GM18505 (cell line): ENCODE results near the gene NEK4.

Experiments used
- ATAC-seq: cut with Tn5 transposase; IDR thresholded peaks from one replicate; pipeline ENCODE4 v1.9.1; 2021; ENCODE audit not compliant: unreplicated experiment
- POLR2A ChIP-seq: IDR thresholded peaks from 4 replicates; pipeline ENCODE4 v1.6.1; 2011; ENCODE audit warnings: borderline replicate concordance; ENCODE audit not compliant: insufficient read depth, insufficient read length; ENCODE audit errors: extremely low read depth

Gene NEK4

GRCh38 chr3:52800079-52800478, 29.3 kb upstream of the NEK4 start:
- TF ChIP-seq POLR2A: no peak
- ATAC-seq: no peak

- TF ChIP-seq POLR2A: no peak
- no peak for ATAC-seq
Measured at GRCh38 chr3:52798978-52799476, 28.3 kb upstream of the NEK4 start.

DNA sequence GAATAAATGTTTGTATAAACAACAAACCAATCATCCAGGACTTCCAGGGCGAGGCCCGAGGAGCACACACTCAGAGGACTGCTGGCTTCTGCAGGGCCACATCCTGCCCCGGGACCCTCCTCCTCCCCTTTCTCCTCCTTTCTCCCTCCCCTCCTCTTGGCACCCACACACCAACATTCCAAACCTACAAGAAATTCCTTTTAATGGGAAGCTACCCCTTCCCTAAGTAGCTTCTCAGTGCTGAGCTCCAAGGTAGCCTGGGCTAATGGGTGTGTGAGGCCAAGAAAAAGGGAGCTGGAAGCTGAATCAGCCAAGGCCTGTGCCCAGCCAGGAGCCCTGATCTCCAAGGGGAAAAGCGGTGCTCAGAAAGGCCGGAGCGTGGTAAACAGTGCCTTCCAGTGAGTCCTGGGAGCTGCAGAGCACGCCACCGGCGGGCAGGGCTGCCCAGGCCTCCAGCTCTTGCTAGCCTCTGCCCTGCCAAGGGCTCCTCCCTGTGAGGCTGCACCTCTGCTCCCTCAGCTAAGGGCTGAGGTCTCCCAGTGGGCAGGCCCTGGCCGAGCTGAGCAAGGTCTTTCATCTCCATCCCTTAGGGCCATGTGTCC, 27.7 kb upstream of the NEK4 start:
- ATAC-seq: no peak
- TF ChIP-seq POLR2A: no peak

- TF ChIP-seq POLR2A: no peak
- no peak for ATAC-seq
Measured at GRCh38 chr3:52796411-52796810, 25.7 kb upstream of the NEK4 start.

- TF ChIP-seq POLR2A: no peak
- ATAC-seq: no peak
Measured at GRCh38 chr3:52795298-52795900, 24.7 kb upstream of the NEK4 start.

GRCh38 chr3:52794612-52795099, 23.9 kb upstream of the NEK4 start, which contains the start of gene ITIH3:
Gene ITIH3 (plus strand): TSS chr3:52794796. CDS start chr3:52794804, 8 bp downstream.
- ATAC-seq: no peak
- no peak for TF ChIP-seq POLR2A

DNA sequence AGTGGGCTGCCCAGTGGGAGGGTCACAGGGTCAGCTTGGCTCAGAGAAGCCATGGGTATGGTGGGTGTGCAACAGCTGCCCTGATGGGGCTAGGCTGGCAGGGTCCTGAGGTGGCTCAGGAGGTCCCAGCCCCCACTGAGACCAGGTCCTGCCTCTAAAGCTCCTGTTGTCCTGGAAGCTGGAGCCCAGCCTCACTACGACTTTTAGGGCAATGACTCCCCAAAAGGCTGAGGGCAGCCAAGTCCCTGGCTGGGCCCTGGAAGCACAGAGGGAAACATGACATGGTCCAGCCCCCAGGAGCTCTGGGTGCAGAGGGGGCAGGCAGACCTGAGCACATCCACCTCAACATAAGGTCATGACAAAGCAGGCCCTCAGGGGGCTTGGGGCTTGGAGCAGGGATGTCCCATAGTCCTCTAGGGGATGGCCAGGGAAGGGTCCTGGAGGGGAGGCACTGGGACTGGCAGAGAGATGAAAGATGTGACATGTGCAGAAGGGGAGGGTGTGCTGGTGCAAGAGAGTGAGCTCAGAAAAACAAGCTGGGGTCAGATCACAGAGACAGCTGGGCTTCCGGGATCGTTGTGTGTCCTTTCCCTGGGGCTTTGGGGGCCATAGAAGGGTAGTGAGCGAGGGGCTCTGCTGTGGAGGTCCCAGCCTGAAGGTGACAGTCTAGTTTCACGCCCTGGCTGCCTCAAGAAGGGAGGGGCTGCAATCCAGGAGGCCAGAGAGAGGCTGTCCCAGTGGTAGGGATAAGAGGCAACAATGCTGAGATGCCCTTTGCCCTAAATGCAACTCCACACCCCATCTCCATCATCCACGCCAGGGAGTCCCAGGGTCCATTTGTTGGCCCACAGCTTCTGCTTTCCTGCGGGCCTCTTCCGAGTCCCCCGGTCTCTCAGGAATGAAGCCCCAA, 23.2 kb upstream of the NEK4 start:
- TF ChIP-seq POLR2A: no peak
- ATAC-seq: no peak

DNA sequence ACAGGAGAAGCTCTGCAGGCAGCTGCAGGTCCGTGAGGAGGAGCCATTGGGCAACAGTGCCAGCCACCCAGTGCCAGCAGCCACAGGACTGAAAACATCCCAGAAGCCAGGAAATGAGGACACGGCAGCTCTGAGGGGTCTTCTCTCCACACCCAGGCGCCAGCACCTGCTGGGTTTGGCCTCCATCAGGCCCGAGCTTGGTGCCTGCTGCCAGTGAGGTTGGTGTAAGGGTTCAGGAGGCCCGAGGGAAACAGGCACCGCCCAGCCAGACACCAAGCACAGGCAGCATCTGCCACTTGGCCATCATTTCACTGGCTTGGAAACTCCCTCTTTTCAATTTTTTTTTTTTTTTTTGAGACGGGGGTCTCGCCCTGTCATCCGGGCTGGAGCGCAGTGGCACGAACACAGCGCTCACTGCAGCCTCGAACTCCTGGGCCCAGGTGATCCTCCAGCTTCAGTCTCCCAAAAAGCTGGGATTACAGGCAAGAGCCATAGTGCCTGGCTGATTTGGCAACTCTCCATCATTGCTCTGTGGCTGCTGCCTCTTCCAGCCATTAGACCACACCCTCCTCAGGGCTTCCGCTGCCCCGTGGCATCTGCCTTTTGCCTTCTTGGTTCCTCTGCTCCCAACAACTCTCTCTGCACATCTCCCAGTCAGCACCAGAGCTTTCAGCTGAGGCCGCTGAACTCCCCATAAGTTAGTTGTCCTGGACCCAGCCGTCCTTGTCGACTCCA, 22.4 kb upstream of the NEK4 start:
- no peak for ATAC-seq
- no peak for TF ChIP-seq POLR2A

GRCh38 chr3:52792413-52792812, 21.7 kb upstream of the NEK4 start:
- TF ChIP-seq POLR2A: no peak
- no peak for ATAC-seq

DNA sequence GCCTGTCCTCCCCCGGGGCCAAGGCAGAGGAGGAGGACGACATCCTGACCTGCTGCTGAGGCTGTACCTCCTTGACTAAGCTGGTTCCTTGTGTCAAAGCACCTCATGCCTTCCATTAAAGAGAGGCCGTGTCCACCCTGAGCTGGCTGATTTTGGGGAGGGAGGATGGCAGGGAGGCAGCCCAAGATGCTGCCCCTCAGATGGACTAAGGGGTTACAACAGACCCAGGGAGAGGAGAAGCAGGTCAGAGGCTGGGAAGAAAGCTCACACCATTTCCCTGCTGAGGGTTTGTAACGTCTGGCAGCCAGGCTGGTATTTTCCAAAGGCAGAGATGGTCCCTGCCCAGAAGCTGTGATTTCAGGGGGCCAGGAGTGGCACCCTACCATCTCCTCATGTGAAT, 21.2 kb upstream of the NEK4 start:
- TF ChIP-seq POLR2A: no peak
- no peak for ATAC-seq

GRCh38 chr3:52791366-52791765, 20.6 kb upstream of the NEK4 start:
- no peak for ATAC-seq

DNA sequence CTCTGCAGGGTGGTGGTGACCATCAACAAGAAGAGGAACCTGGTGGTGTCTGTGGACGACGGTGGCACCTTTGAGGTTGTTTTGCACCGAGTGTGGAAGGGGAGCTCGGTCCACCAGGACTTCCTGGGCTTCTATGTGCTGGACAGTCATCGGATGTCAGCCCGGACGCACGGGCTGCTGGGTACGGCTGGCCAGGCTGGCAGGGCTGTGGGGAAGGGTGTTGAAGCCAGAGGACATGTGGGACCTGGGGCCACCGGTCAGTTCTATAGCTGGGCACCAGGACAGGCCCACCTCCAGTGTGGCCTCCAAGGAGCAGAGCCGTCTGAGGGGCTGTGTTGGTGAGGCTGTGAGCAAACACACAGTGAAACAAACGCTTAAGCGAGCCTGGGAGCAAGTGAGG, 20.0 kb upstream of the NEK4 start:
- no peak for ATAC-seq
- no peak for TF ChIP-seq POLR2A

More at GRCh38 chr3:52791366-52791765, 20.6 kb upstream of the NEK4 start:
- no peak for TF ChIP-seq POLR2A

DNA sequence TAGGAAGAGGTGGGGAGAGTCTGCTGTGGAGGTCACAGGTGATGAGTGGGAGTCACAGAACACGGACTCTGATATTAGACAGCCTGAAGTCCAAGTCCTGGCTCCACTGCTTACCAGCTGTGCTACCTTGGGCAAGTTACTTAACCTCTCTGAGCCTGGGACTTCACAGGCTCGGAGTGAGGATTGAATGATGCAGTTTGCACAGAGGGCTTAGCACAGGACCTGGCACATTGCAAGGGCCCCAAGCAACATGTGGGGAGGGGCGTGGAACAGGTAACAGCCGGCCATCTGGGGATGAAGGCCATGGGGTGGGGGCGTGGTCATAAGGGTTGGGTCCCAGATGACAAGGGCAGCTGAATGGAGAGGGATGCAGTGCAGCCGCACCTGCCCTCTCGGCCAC, 19.6 kb upstream of the NEK4 start:
- no peak for ATAC-seq
- TF ChIP-seq POLR2A: no peak
